ENCODE results near the gene FBLN2. TPM values are rescaled to one million over a fixed set of nuclear protein-coding genes. Genes with fewer than 3 reads are reported as not detected.

The FBLN2 gene
- total RNA-seq, 3 donors from 2014 or later (not counting 1 experiment from before 2014, with no cell fraction given), result 0.61 to 2.7 (median 1.6) TPM

GRCh38 chr3:13550423-13550690 is 1.4 kb downstream of the FBLN2 start:
- Histone ChIP-seq H3K9me3 (ENCODE audit: control insufficient read depth, insufficient read depth, low read length) (no peaks in the 10 kb centered on the region), H3K27me3 (ENCODE audit: control insufficient read depth, insufficient read depth, low read length) (peaks cover 6% of the 10 kb centered on the region), H3K4me3 (ENCODE audit: low read length) (no peak overlapping the region), H3K27ac (ENCODE audit: low read length) (no peak overlapping the region), H3K4me1 (ENCODE audit: control insufficient read depth, insufficient read depth, low read length) (peaks cover 14% of the 10 kb centered on the region), H3K36me3 (ENCODE audit: control insufficient read depth, insufficient read depth, low read length) (no peaks in the 10 kb centered on the region)
- no peak for TF ChIP-seq CTCF (IDR thresholded peaks at IDR 0.05)
- H3K4me3 Mint-ChIP-seq, result no peak overlapping the region
- H3K36me3 Mint-ChIP-seq, result no peaks in the 10 kb centered on the region
- WGBS (ENCODE audit: insufficient coverage), result 47% methylated on average over 2 of the region's 2 CpGs
- H3K27ac Mint-ChIP-seq, result peak overlapping the region in 1 of 2 donors; percentile 84
- H3K4me1 Mint-ChIP-seq, result peaks cover 5 to 20% of the 10 kb centered on the region in 2 donors
- H3K9me3 Mint-ChIP-seq, result no peaks in the 10 kb centered on the region
- ATAC-seq, result no peak
- H3K27me3 Mint-ChIP-seq (ENCODE audit: low read depth in 2 of 2), result peaks cover 15 to 18% of the 10 kb centered on the region in 2 donors
- intact Hi-C loops (cut with micrococcal nuclease), result no loop called here
- DNase-seq, result no peak

GRCh38 chr3:13550791-13551360 is 2.0 kb downstream of the FBLN2 start:
- DNase-seq, result no peak

GRCh38 chr3:13552857-13553652 is 4.1 kb downstream of the FBLN2 start:
- no peak for DNase-seq
- Histone ChIP-seq H3K4me1 (ENCODE audit: control insufficient read depth, insufficient read depth, low read length) (peaks cover 14% of the 10 kb centered on the region), H3K27ac (ENCODE audit: low read length) (no peak overlapping the region), H3K9me3 (ENCODE audit: control insufficient read depth, insufficient read depth, low read length) (no peaks in the 10 kb centered on the region), H3K36me3 (ENCODE audit: control insufficient read depth, insufficient read depth, low read length) (no peaks in the 10 kb centered on the region), H3K27me3 (ENCODE audit: control insufficient read depth, insufficient read depth, low read length) (peaks cover 6% of the 10 kb centered on the region), H3K4me3 (ENCODE audit: low read length) (no peak overlapping the region)
- Mint-ChIP-seq H3K27ac (no peak overlapping the region), H3K27me3 (ENCODE audit: low read depth in 2 of 2) (peaks cover 10 to 11% of the 10 kb centered on the region in 2 donors), H3K36me3 (no peaks in the 10 kb centered on the region), H3K4me1 (peaks cover 5 to 17% of the 10 kb centered on the region in 2 donors), H3K9me3 (no peaks in the 10 kb centered on the region), H3K4me3 (no peak overlapping the region)
- intact Hi-C loops (cut with micrococcal nuclease), result no loop called here
- no peak for ATAC-seq
- WGBS (ENCODE audit: insufficient coverage), result 80% methylated on average over 25 of the region's 28 CpGs
- no peak for TF ChIP-seq CTCF (IDR thresholded peaks at IDR 0.05)

More at GRCh38 chr3:13550791-13551360, 2.0 kb downstream of the FBLN2 start:
- Mint-ChIP-seq H3K4me3 (peak overlapping the region; percentile 17), H3K36me3 (no peaks in the 10 kb centered on the region), H3K9me3 (no peaks in the 10 kb centered on the region), H3K27ac (no peak overlapping the region), H3K4me1 (peaks cover 5 to 21% of the 10 kb centered on the region in 2 donors), H3K27me3 (ENCODE audit: low read depth in 2 of 2) (peaks cover 12 to 15% of the 10 kb centered on the region in 2 donors)
- Histone ChIP-seq H3K36me3 (ENCODE audit: control insufficient read depth, insufficient read depth, low read length) (no peaks in the 10 kb centered on the region), H3K27me3 (ENCODE audit: control insufficient read depth, insufficient read depth, low read length) (peaks cover 6% of the 10 kb centered on the region), H3K9me3 (ENCODE audit: control insufficient read depth, insufficient read depth, low read length) (no peaks in the 10 kb centered on the region), H3K4me3 (ENCODE audit: low read length) (no peak overlapping the region), H3K27ac (ENCODE audit: low read length) (no peak overlapping the region), H3K4me1 (ENCODE audit: control insufficient read depth, insufficient read depth, low read length) (peaks cover 14% of the 10 kb centered on the region)
- ATAC-seq, result no peak
- TF ChIP-seq CTCF (IDR thresholded peaks at IDR 0.05), result no peak
- intact Hi-C loops (cut with micrococcal nuclease), result no loop called here
- WGBS (ENCODE audit: insufficient coverage), result 82% methylated on average over 13 of the region's 13 CpGs
